Hypothalamus (tissue), 51 donors: ENCODE results near the gene HSF2BP.
A peak's percentile ranks its signal among the peaks of the same experiment; 100 is the strongest.
"Not testable (repeated sequence)": the region's sequence is repeated elsewhere in the genome, so short reads cannot be mapped to it uniquely, and the experiment has no call there.

Source experiments
- DNase-seq, 51 donors: peaks; one replicate each; lab custom pipeline; 2025; lab: John Stamatoyannopoulos, UW

Gene HSF2BP

DNA sequence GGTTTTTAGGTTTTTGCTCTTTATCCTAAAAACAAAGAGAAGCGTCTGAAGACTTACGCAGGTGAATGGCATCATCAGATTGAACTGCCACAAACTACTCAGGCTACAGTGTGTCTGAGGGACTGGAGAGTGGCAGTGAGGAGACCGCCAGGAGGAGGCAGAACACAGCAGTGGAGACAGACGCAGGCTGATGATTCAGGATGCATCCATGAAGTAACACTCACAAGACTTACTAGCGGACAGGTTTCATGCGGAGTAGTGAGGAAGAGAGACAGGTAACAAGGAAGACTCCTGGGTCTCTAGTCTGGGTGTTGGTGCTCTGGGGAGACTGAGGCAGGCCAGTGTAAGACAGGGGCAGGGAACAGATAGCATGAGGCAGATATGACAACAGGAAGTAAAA is 5.7 kb downstream of the HSF2BP start:
- no peak for DNase-seq

GRCh38 chr21:43652616-43653015 is 6.7 kb downstream of the HSF2BP start:
- no peak for DNase-seq

GRCh38 chr21:43651926-43652325 is 7.4 kb downstream of the HSF2BP start:
- DNase-seq, result not testable (repeated sequence)

DNA sequence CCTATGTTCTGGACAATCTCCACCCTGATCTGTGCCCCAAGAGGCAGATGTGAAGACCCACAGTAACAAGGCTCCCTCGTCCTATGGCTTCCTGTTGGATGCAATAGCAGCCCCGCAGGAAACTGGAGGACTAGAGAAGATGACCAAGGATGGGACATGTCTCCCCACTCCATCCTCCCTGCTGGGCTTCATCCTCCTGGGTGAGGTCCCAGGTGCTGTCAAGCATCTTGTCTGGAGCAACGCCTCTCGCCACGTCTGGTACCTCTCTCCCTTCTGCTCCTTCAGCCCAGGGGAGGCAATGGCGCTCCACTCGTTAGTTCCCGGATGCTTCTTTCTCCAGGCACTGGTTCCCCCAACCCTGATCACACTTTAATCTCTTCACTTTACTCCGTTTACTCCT is 11.1 kb downstream of the HSF2BP start:
- DNase-seq, result no peak

GRCh38 chr21:43646550-43647260 is 12.6 kb downstream of the HSF2BP start:
- peak in 48 of 51 donors; percentile 18 to 90 (median 69) for DNase-seq

- no peak for DNase-seq
Observed at GRCh38 chr21:43645976-43646375, 13.3 kb downstream of the HSF2BP start.

- peak in 12 of 51 donors; percentile 10 to 41 (median 20) for DNase-seq
Observed at GRCh38 chr21:43645136-43645891, 14.0 kb downstream of the HSF2BP start.

- DNase-seq, result peak in 7 of 51 donors; percentile 2 to 61 (median 27)
Observed at GRCh38 chr21:43644609-43645008, 14.7 kb downstream of the HSF2BP start.

DNA sequence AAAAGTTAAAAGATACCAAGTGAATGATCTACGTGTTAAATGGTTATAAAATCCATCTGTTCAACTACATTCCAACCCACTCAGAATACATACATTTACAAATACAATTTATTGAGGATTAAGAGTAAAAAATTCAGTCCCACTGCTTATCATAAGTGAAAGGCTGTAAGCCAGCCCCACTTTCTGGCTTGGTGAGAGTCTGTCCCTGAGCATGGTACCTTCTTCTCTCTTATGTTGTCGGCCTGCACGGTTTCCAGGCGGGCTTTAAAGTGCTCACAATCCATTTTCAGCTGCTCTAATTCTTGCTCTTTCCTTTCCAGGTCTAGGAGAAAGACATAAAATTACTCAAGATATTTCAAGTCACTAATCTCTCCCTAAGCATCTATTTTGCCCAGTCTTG is 15.2 kb downstream of the HSF2BP start:
- DNase-seq, result no peak

DNA sequence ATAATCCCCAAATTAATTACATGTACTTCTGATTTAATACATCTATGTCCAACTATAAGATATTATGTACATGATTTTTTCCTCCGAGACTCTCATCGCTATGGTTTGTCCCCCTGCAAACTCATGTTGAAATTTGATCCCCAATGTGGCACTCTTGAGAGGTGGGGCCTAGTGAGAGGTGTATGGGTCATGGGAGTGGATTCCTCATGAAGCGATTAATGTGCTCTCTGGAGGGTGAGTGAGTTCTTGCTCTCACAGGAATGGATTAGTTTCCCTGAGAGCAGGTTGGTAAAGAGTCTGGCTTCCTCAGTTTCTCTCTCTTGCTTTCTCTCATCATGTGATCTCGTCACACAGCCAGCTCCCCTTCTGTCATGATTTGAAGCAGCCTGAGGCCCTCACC is 16.1 kb downstream of the HSF2BP start:
- DNase-seq, result no peak

DNA sequence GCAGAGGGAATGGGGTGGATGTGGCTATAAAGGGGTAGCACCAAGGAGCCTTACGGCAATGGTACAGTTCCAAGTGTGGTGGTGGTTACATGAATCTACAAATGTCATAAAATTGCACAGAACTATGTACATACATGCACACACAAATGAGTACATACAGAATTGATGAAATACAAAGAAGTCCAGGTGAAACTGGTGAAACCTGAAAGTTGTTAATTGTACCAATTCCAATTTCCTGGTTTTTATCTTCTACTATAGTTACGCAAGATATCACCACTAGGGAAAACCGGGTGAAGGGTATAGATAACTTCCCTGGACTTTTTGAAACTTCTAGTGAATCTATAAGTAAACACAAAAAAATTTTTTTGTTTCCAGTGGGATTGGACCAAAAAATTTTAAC is 18.9 kb downstream of the HSF2BP start:
- no peak for DNase-seq

DNA sequence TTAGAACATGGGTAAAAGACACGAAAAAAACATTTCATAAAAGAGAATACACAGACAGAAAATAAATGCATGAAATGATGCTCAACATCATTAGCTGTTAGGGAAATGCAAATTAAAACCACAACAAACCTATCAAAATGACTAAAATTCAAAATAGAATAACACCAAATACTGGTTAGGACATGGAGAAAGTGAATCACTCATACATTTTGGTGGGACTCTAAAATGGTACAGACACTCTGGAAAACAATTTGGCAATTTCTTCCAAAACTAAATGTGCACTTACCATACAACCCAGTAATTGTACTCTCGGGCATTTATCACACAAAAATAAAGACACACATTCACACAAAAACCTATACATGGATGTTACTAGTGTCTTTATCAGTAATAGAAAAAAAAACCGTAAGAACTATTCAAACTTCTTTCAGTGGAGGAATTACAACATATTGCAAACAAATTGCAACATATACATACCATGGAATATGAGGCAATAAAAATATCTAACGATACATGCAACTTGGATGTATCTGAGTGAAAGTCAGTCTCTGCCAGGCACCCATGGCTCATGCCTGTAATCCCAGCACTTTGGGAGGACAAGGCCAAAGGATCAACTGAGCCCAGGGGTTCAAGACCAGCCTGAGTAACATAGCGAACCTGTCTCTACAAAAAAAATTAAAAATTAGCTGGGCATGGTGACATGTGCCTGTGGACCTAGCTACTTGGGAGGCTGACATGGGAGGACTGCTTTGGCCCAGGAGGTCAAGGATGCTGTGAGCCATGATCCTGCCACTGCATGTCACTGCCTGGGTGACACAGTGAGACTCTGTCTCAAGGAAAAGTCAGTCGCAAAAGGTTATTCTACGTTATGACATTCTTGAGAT is 19.6 kb downstream of the HSF2BP start:
- no peak for DNase-seq

- DNase-seq, result no peak
Observed at GRCh38 chr21:43637530-43638158, 21.6 kb downstream of the HSF2BP start.

- no peak for DNase-seq
Observed at GRCh38 chr21:43635436-43635835, 23.9 kb downstream of the HSF2BP start.

DNA sequence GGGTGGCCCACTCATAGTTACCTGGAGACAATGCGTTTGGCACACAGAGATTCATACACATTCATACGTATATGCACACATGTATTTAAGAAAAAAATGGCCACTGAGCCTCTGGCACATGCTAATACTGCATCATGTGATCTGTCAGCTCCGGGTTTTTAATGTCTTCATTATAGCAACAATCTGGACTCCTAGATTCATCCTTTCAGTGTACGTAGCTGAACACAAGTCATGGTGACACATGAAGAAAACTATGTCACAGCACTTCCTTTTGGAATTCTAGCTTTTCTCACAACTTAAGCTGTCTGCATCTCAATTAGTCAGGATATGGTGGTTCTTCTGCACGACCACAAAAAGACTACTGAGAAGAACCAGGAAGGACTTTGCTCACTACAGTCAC is 24.7 kb downstream of the HSF2BP start:
- no peak for DNase-seq

DNA sequence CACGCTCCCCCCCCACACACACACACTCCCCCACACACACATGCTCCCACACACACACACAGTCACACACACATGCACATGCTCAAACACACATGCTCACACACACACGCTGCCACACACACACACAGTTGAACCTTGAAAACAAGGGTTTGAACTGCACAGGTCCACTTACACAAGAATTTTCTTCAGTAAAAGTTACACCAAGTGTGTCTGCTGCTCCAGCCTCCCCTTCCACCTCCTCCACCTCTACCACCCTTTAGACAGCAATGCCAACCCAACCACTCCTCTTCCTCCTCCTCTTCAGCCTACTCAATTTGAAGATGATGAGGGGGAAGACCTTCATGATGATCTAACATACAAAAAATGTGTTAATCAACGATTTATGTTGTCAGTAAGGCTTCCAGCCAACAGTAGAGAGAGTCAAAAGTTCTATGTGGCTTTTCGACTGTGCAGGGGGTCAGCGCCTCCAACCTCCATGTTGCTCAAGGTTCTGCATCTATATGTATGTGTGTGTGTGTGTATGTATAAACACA is 26.8 kb downstream of the HSF2BP start:
- DNase-seq, result no peak

GRCh38 chr21:43631411-43632107 is 27.7 kb downstream of the HSF2BP start:
- DNase-seq, result no peak

GRCh38 chr21:43627527-43627926 is 31.8 kb downstream of the HSF2BP start:
- DNase-seq, result no peak

GRCh38 chr21:43626390-43626789 is 32.9 kb downstream of the HSF2BP start:
- no peak for DNase-seq

DNA sequence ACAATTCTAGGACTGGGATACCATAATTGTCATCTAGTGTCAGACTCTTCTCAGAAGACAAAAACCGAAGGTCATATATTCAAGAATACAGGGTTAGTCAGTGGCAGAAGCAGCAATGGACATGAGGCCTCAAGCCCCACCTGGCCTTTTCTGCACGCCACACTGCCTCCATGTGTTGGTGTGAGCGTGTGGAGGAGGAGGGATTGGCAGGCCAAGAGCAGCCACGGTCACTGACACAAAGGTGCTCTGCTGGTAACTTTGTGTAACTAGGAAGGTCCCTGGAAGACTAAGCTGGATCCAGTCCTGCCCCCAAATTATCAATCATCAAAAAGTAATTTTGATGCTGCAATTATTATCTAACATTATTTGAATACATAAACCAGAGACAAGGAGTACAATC is 34.9 kb downstream of the HSF2BP start:
- DNase-seq, result no peak
